Subcutaneous adipose tissue (tissue), 4 donors: Measurements from ENCODE around the gene PRR5L. TPM values are rescaled to one million over a fixed set of nuclear protein-coding genes. Genes with fewer than 3 reads are reported as not detected.

Experiments used
- total RNA-seq, 4 donors: library from RNA; depleted of rRNA; stranded (reverse); fragments of >200 nt; gene quantifications; one replicate each; pipeline ENCODE4 v1.1.0, GENCODE V29; 2016
- TF ChIP-seq, protein P1 (sequence below): fragments of 450-650 bp; IDR thresholded peaks from one replicate; pipeline ENCODE4 v1.5.1; 2016; ENCODE audit warnings: low read depth, mild to moderate bottlenecking, control low read depth, antibody characterized with exemption, moderate library complexity

Gene PRR5L
- total RNA-seq, 4 donors from 2014 or later = 10.6 to 24.8 (median 12.9) TPM

DNA sequence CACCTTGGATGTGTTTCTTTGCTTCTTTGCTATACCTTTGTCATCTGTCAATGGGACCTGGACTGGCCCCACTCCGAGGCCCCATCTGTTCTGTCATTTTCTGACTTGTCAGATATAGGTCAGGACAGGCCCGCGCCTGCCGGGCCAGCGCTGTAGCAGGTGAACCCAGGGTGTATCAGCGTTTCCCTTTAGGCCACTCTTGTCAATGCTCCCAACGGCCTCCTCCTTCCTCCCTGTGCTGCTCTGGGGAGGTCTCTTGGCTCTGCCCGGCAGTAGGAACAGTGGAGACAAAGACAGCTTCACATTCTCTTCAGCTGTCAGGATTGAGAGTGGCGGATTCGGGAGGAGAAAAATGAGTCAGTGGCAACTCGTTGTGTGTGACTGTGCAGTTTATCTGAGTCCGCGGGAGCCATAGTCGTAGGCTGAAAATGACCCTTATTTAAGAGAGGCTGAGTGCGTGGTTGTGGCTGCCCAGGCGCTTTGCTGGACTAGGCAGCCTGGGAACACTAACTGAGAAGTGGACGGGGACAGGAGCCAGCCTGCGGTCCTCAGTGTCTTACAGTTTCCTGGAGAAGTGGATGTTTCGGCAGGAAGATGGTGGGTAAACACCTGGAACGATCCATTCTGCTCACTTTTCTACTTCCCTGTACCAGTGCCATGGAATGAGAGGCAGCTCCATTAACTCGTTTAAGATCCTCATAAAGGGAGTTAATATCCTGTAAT is 102.3 kb downstream of the PRR5L start:
- TF ChIP-seq, protein P1, sequence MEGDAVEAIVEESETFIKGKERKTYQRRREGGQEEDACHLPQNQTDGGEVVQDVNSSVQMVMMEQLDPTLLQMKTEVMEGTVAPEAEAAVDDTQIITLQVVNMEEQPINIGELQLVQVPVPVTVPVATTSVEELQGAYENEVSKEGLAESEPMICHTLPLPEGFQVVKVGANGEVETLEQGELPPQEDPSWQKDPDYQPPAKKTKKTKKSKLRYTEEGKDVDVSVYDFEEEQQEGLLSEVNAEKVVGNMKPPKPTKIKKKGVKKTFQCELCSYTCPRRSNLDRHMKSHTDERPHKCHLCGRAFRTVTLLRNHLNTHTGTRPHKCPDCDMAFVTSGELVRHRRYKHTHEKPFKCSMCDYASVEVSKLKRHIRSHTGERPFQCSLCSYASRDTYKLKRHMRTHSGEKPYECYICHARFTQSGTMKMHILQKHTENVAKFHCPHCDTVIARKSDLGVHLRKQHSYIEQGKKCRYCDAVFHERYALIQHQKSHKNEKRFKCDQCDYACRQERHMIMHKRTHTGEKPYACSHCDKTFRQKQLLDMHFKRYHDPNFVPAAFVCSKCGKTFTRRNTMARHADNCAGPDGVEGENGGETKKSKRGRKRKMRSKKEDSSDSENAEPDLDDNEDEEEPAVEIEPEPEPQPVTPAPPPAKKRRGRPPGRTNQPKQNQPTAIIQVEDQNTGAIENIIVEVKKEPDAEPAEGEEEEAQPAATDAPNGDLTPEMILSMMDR = no peak

DNA sequence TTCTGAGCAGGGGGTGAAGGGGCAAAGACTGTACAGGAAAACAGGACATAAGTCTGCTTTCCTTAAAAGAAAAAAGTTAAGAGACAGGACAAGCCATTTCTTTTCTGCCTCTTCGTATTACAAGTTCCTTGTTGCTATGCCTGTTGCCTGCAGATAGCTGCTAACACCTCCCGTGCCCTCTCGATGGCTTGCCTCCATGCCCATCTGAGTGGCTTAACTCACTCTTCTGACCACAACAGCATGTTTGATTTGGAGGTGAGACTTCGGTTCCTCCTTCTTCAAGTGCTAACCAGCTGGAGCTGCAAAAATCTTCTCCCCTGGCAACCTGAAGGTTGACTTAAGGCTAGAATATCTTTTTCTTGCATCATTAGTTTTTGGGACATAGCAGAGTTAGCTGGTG is 103.1 kb downstream of the PRR5L start:
- TF ChIP-seq, protein P1 = no peak

DNA sequence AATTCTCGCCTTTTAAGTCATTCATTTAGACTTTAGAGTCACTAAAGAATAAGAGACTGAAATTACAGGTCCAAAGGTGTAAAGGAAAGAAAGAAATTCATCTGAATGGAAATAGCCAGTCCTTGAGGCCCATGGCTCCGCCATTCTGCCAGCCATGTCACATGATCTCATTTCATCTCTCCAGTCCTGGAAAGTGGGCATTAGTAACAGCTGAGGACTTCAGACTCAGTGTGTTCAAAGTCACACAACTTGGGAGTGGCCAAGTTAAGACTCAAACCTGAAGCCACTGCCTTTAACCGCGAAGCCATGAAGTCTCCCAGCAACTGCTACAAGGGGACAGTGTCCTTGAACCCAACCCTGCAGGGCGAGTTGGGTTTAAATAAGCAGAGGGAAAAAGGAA is 103.7 kb downstream of the PRR5L start:
- TF ChIP-seq, protein P1 = no peak

DNA sequence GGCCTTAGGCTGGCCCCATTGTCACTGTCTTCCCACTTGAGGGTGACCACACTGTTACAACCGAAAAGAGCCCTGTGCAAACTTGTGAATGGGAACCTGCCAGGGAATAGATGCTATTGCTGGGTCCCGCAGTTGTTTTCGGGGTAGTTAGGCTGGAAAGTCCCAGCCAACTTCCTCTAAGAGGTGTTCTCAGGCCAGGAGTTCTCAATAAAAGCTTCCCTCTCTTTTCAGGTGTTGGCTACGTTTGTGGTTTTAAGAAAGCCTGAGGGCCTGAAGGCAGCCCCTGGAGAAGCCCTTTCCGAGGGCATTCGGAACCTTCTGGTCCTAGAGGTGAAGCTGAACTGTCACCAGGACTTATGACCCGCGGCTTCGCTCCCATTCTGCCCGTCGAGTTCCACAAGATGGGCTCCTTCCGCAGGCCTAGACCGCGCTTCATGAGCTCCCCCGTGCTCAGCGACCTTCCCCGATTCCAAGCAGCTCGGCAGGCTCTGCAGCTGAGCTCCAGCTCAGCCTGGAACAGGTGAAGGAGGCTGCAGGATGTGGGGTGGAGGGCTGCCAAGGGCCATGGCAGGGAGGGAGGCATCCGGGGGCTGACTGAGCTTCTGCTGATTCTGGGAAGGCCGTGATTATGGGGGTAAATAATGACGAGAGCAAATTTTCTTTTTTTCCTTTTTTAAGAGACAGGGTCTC is 104.8 kb downstream of the PRR5L start:
- TF ChIP-seq, protein P1 = no peak

DNA sequence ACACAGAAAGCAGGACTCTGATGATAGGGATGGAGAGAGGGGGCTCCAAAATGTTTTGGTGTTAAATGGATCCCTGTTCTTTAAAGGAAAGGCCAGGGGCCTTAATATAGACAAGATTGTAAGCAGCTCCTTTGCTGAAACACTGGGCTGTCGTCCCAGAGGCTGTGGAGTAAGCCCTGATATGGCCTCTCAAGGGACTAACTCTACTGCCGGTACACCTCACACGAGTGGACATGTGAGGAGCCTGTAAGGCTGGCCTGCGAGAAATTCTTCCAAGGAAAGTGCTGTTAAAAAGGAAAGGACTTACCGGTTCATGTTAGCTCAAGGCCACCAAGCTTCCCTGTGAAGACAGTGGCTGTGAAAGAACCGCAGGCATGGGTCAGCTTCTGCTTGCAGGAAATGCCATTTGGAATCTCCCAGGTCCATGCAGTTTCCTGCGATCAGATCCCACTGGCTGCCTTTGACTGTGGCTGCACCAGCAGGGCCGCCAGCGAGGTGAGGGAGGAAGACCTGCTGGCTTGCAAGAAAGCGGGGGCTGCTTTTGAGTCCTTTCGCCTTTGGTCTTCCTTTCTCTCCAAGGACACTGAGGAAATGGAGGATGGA is 106.6 kb downstream of the PRR5L start:
- TF ChIP-seq, protein P1 = no peak

DNA sequence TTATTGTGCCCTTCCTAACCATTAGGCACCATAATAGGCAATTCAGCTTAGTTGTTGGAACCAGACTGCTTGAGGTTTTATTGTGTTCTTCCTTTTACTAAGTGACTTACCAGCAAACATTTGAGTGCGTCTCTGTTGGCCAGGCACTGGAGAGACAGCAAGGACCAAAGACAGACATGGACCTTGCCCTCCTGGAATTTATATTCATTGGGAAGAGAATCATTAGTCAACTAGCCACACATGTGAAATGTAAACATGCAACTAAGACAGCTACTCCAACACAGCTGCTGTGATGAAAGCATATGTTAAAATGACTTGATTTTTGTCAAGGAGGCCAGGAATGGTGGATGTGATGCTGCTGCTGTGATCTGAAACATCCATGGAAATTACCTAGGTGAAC is 107.6 kb downstream of the PRR5L start:
- TF ChIP-seq, protein P1 = no peak

DNA sequence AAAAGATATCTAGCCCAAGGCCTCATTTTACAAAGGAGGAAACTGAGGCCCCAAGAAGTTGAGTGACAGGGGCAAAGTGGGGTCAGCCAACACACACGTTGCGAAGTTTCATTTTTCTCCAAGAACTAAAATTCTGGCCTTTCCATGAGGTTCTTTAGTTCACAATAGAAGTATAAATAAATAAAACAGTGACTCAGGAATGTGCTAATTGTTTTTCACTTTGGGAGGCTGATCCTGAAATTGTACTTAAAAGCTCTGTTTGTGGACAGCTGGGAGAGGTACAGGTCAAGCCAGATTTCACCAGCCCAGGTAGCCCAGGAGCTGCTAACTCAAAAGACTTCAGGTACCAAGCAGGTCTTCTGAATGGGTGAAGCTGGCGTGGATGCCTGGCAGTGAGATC is 108.7 kb downstream of the PRR5L start:
- TF ChIP-seq, protein P1 = no peak
